HG03064 (cell line): ENCODE data around the gene SDK2.
"Not testable (repeated sequence)": the region's sequence is repeated elsewhere in the genome, so short reads cannot be mapped to it uniquely, and the experiment has no call there.

Source experiments
- ATAC-seq: cut with Tn5 transposase; IDR thresholded peaks from one replicate; pipeline ENCODE4 v1.9.1; 2021; ENCODE audit warnings: low read depth; ENCODE audit not compliant: unreplicated experiment

Gene SDK2

DNA sequence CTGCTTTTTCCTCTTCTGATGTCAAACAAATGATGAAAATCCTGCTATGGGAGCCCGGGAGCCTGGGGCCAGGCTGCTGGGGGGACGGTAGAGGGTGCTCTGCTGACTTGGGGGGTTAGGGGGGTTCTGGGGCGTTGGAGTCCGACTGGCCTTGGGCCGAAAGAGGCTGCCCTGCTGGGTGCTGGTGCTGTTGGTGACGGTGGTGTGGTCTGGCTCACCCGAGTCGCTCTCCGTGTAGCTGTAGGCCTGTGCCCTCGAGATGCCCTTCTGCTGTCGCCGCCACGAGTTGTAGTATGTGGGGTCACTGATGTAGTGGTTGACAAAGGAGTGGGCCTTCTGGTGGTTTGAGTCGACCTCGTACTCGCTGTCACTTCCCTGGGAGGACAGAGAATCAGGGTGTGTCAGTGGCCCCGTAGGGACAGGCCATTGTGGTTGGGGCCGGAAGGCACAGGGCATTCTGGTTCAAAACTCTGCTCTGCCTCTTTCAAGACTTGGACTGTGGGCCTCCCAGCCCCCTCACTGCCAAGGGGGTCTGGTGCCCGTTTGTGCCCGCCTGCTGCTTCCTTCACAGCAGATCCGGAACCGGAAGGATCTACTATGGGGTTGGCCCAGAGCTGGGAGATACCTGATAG is 305.6 kb downstream of the SDK2 start:
- no peak for ATAC-seq

- no peak for ATAC-seq
Observed at GRCh38 chr17:73338050-73338521, 306.2 kb downstream of the SDK2 start.

- no peak for ATAC-seq
Observed at GRCh38 chr17:73337330-73337710, 306.9 kb downstream of the SDK2 start.

DNA sequence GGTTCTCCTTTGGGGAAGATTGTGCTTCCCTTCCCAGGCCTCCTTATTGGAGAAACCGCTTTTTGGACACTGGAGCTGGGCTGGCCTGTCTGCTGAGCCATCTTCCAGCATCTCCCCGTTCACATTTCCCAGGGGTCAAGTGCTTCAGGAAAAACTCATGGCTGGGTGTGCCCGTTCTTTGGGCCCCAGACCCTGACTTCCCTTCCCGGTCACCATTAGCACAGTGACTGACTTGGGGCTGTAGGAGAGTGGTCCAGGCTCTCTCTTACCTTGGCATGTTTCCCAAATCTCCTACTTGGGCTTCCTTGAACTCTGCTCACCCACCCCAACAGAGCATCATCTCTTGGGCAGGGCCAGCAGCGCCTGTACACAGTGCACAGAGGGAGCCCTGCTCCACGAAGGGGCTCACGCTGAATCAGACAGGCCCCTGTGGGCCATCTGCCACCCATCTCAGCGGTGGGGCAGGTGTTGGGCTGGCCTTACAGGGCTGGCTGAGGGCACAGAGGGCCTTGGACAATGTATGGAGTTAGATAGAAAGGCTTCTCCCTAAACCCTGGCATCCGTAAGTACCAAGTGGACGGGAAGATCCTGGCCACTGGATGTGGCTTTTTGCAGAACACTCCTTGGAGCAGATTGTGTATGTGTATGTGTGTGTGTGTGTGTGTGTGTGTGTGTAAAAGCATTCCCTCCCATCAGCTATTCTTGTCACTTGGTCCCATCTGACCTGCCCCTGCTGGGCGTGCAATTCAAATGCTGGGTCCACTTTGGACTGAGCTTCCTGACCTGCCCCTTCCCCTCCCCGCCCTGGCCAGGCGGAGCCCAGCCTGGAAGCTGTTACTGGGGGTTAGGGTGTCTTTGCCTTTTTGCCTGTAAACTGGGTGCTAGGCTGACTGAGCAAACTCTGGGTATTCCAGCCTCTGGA is 307.6 kb downstream of the SDK2 start:
- no peak for ATAC-seq

DNA sequence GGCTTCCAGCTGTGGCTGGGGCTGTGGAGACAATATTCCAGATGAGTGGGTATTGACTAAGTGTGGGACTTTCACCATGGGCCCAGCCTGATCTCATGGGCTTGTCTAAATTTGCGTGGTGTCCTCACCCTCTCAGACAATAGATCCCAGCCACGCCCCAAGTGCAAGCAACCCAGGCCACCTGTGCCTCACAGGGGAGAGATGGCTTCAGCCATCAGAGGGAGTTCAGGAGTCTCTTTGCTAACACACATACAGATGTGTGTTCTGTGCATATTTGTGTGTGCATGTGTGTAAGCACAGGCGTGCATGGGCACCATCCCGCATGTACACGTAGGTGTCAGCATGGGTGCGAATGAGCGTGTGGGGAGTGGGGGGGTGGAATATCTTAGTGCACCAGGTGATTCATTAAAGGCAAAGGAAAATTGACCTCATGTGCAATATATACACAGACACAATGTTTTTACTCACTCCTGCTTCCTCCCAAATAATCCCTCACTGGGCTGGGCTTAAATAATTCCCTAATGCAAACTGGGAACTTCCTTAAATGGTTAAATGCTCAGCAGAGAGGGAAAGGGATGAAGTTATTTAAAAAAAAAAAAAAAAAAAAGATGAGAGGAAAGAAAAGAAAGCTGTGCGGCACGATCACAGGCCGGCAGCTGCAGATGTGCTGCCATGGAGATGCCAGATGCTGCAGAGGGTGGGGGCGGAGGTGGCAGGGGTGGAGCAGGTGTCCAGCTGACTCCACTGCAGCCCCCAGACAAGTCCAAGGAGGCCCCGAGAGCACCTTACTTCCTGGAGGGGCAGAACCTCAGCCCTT is 308.4 kb downstream of the SDK2 start:
- ATAC-seq, result no peak

GRCh38 chr17:73334771-73335513 is 309.3 kb downstream of the SDK2 start:
- ATAC-seq, result no peak

GRCh38 chr17:73333445-73333844 is 310.8 kb downstream of the SDK2 start:
- not testable (repeated sequence) for ATAC-seq

DNA sequence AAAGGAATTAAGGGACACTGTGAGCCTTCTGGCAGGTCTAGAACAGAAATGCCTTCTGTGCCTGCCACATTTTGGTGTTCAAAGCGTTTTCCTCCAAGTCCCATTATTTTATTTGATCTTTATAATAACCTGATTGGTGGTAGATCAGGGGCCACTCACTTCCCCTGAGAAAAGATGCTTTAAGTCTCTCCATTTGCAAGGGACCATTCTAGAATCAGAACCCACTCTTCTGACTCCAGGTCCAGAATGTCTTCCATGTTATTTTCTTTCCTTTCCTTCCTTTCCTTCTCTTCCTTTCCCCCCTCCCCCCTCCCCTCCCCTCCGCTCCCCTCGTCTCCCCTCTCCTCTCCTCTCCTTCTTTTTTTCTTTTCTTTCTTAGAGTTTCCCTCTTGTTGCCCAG is 313.2 kb downstream of the SDK2 start:
- ATAC-seq, result no peak

GRCh38 chr17:73327676-73328075 is 316.6 kb downstream of the SDK2 start:
- ATAC-seq, result no peak

DNA sequence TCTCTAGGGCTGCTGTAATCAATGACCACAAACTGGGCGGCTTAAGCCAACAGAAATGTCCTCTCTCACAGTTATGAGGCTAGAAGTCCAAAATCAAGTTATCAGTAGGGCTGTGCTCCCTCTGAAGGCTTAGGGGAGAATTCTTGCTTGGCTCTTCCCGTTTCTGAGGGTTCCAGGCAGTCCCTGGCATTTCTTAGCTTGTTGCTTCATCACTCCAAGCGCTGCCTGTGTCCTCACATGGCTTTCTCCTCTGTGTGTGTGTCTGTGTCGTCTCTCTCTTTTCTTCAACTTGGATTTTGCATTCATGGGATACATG is 318.8 kb downstream of the SDK2 start:
- ATAC-seq, result no peak

- no peak for ATAC-seq
Observed at GRCh38 chr17:73324711-73325526, 319.3 kb downstream of the SDK2 start.

GRCh38 chr17:73324160-73324475 is 320.1 kb downstream of the SDK2 start:
- no peak for ATAC-seq

DNA sequence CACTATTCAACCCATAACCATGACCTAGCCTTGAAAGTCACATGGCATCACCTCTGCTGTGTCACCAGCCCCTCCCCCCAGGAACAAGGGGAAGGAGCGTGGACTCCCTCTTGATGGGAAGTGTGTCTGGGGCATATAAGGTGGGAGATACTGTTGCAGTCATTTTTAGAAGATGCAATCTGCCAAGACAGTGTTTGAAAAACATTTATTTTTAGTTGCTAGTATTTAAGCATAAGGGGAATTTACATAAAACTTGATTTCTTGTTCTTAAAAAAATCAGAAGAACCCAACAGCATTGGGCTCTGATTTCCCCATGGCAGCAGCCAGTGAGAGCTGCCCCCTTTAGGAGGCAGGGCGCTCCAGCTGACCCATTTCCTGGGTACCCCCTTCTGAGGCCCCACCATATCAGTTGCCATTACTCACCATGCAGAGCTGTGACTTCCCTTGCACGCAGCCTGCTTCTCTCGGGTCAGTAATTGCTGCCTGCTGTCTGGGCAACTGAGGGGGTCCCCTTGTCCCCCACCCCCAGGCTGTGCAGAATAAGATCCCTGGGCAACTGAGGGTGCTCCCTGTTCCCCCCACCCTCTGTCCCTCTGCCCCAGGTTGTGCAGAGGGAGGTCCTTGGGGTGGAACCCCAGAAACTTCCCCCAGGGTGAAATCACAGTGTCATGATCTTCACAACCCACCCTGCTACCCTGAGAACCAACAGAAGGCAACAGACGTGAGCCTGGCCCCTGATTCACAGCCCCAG is 320.7 kb downstream of the SDK2 start:
- ATAC-seq, result no peak

GRCh38 chr17:73320601-73321264 is 323.5 kb downstream of the SDK2 start:
- no peak for ATAC-seq

DNA sequence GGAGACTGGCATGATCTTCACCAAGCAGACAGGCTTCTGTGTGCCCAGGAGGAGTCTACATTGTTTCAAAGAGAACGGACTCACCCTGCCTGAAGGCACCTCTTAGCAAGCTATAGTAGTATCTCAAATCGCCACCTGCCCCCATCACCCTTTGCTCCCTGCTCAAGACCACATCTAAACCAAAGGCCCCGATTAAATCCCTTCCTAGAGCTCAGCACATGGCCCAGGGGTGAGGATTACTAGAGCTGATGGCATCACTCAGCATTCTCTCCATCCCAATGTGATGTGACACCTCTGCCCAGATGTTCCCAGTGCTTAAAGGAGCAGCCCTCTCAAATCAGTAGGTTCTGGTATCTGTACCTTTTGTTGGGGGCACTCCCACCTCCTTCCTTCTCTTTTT is 324.5 kb downstream of the SDK2 start:
- ATAC-seq, result no peak

DNA sequence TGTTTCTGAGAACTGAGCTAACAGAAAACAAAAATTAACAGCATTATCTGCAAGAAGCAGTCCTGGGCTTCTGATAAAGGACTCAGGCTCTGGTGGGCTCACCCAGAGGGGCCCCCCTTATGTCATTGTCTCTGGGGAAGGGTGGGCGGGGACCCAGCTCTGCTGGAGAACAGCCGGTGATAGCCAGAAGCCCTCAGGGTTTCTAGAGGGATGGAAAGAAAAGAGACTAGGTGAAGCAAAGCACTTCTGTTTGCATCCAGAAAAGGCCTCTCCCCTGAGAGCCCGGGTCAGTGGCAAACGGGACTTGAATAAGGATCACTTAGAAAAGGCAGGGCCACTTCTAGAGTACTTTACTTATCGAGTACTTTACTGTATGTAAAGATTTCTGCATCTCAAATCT is 325.4 kb downstream of the SDK2 start:
- no peak for ATAC-seq

GRCh38 chr17:73318427-73318813 is 325.8 kb downstream of the SDK2 start:
- ATAC-seq, result no peak

DNA sequence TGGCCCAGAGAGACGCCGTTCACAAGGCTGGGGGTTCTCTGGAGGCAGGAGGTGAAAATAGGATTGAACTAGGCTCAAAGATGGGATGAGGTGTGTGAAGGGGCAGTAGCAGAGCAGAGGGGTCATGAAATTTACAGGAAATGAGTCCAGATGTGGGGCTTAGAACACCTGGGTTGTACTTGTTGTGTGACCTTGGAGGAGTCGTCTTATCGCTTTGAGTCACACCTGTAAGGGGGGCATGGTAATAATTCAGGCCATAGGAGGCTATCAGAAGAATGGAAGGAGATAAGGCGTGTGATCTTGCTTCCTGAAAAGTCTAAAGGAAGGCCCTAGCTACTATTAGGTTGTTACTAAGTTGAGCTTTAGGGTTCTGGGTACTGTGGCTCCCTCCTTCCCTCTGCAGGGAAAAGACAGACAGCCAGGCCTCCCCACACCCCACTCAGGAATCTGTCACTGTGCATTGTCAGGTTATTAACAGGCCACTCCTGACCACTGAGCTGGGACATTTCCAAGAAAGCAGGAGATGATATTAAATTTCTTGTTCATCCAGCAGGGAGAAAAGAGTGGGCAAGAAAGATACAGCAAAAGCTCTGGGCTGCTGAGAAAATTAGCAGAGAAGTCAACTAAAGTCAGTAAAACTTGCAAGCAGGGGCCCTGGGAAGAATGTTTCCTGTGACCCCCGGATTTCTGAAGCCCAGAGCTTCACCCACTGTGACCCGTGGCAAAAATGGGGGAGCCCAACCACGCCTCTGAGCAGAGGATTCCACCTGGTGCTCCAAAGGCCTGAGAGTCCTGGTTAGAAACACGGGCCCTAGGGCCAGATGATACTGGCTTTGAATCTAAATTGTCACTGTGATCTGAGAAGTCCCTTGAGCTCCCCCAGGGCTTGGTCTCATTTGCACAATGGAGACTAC is 326.5 kb downstream of the SDK2 start:
- ATAC-seq, result no peak
